HEK293T (cell line): ENCODE results near the gene PIEZO1.
"Not testable (repeated sequence)": the region's sequence is repeated elsewhere in the genome, so short reads cannot be mapped to it uniquely, and the experiment has no call there.

ENCODE experiments used
- CTCF ChIA-PET: fragments of 350-600 bp; formaldehyde crosslinking; extraction: SDS; loops from one replicate; lab custom pipeline; 2021; ENCODE audit warnings: antibody characterized with exemption, inconsistent platforms; lab: Yijun Ruan, JAX
- POLR2A ChIA-PET: fragments of 350-600 bp; formaldehyde crosslinking; extraction: SDS; loops from one replicate; lab custom pipeline; 2020; ENCODE audit warnings: antibody characterized with exemption, inconsistent platforms; lab: Yijun Ruan, JAX
- DNase-seq: peaks from one replicate; pipeline ENCODE4 v3.0.0; 2012; ENCODE audit warnings: mixed read lengths; ENCODE audit errors: extremely low spot score
- ARNT ChIP-seq: fragments of 450-650 bp; IDR thresholded peaks from 2 replicates; pipeline ENCODE4 v1.6.1; 2017; ENCODE audit warnings: mild to moderate bottlenecking
- BHLHE40 ChIP-seq: fragments of 450-650 bp; IDR thresholded peaks from 2 replicates; pipeline ENCODE4 v1.6.1; 2016; ENCODE audit warnings: mild to moderate bottlenecking, moderate library complexity, borderline replicate concordance
- CTBP1 ChIP-seq: fragments of 450-650 bp; IDR thresholded peaks from 2 replicates; pipeline ENCODE4 v1.6.1; 2016; ENCODE audit warnings: borderline replicate concordance
- ELF4 ChIP-seq: fragments of 450-650 bp; IDR thresholded peaks from 2 replicates; pipeline ENCODE4 v1.6.1; 2017; ENCODE audit warnings: antibody characterized with exemption
- FOXA1 ChIP-seq: fragments of 450-650 bp; IDR thresholded peaks from 2 replicates; pipeline ENCODE4 v1.6.1; 2016; ENCODE audit warnings: mild to moderate bottlenecking
- FOXK2 ChIP-seq: fragments of 450-650 bp; IDR thresholded peaks from 2 replicates; pipeline ENCODE4 v1.6.1; 2016; ENCODE audit warnings: mild to moderate bottlenecking
- FOXM1 ChIP-seq: fragments of 450-650 bp; IDR thresholded peaks from 2 replicates; pipeline ENCODE4 v1.6.1; 2017; ENCODE audit warnings: mild to moderate bottlenecking, borderline replicate concordance
- HDGF ChIP-seq: fragments of 450-650 bp; IDR thresholded peaks from 2 replicates; pipeline ENCODE4 v1.6.1; 2017; ENCODE audit warnings: antibody characterized with exemption, borderline replicate concordance
- L3MBTL2 ChIP-seq: fragments of 450-650 bp; conservative IDR thresholded peaks from 2 replicates; pipeline ENCODE4 v1.6.1; 2016; ENCODE audit warnings: mild to moderate bottlenecking
- LEF1 ChIP-seq: fragments of 450-650 bp; IDR thresholded peaks from 2 replicates; pipeline ENCODE4 v1.6.1; 2017; ENCODE audit warnings: mild to moderate bottlenecking, borderline replicate concordance
- NFRKB ChIP-seq: fragments of 450-650 bp; IDR thresholded peaks from 2 replicates; pipeline ENCODE4 v1.6.1; 2016; ENCODE audit warnings: mild to moderate bottlenecking, moderate library complexity
- PKNOX1 ChIP-seq: fragments of 450-650 bp; IDR thresholded peaks from 2 replicates; pipeline ENCODE4 v1.6.1; 2016
- SP1 ChIP-seq: fragments of 450-650 bp; IDR thresholded peaks from 2 replicates; pipeline ENCODE4 v1.6.1; 2017
- SUZ12 ChIP-seq: fragments of 450-650 bp; IDR thresholded peaks from 2 replicates; pipeline ENCODE4 v1.6.1; 2016; ENCODE audit warnings: mild to moderate bottlenecking
- TARDBP ChIP-seq: fragments of 450-650 bp; IDR thresholded peaks from 2 replicates; pipeline ENCODE4 v1.6.1; 2016
- ZNF384 ChIP-seq: fragments of 450-650 bp; IDR thresholded peaks from 2 replicates; pipeline ENCODE4 v1.6.1; 2016

Gene PIEZO1

GRCh38 chr16:88676502-88677242 lies 108.3 kb downstream of the PIEZO1 start:
- ChIA-PET POLR2A (no interaction called here), CTCF (no interaction called here)
- no peak for TF ChIP-seq ARNT
- no peak for TF ChIP-seq FOXM1
- no peak for TF ChIP-seq BHLHE40
- no peak for TF ChIP-seq PKNOX1
- TF ChIP-seq LEF1, result no peak
- TF ChIP-seq SUZ12, result no peak
- no peak for TF ChIP-seq CTBP1
- TF ChIP-seq ZNF384, result no peak
- no peak for TF ChIP-seq NFRKB
- no peak for TF ChIP-seq FOXA1
- no peak for TF ChIP-seq L3MBTL2
- no peak for TF ChIP-seq ELF4
- no peak for TF ChIP-seq TARDBP
- TF ChIP-seq SP1, result no peak
- no peak for DNase-seq

GRCh38 chr16:88673716-88674379 lies 111.2 kb downstream of the PIEZO1 start:
- no peak for DNase-seq
- POLR2A ChIA-PET, result interaction anchor here (2.6 kb wide), 1 partner anchor 10 kb away, joined by 15 read pairs; the partner anchor contains the start of gene MVD
- TF ChIP-seq BHLHE40, result no peak
- TF ChIP-seq FOXM1, result no peak
- no peak for TF ChIP-seq FOXK2
- no peak for TF ChIP-seq PKNOX1
- TF ChIP-seq TARDBP, result no peak
- TF ChIP-seq SP1, result no peak
- no peak for TF ChIP-seq NFRKB
- TF ChIP-seq LEF1, result no peak
- TF ChIP-seq L3MBTL2, result no peak
- TF ChIP-seq ELF4, result no peak
- TF ChIP-seq ARNT, result no peak
- no peak for TF ChIP-seq CTBP1
- TF ChIP-seq ZNF384, result no peak
- no peak for TF ChIP-seq SUZ12
- no peak for TF ChIP-seq HDGF
- CTCF ChIA-PET, result interaction anchor here (1.1 kb wide), 2 partner anchors 12 to 25 kb away, joined by 3 read pairs; no protein-coding TSS in a partner anchor

- TF ChIP-seq FOXM1, result no peak
- TF ChIP-seq TARDBP, result no peak
- no peak for TF ChIP-seq LEF1
- no peak for TF ChIP-seq SUZ12
- no peak for TF ChIP-seq BHLHE40
- TF ChIP-seq PKNOX1, result peak; percentile 80
- ChIA-PET POLR2A (interaction anchor here (2.6 kb wide), 1 partner anchor 9 kb away, joined by 15 read pairs; the partner anchor contains the start of gene MVD), CTCF (interaction anchor here (1.1 kb wide), 2 partner anchors 13 to 26 kb away, joined by 3 read pairs; no protein-coding TSS in a partner anchor)
- DNase-seq, result peak; percentile 56
Observed at GRCh38 chr16:88672776-88673175, 112.2 kb downstream of the PIEZO1 start.

- CTCF ChIA-PET, result no interaction called here
- DNase-seq, result no peak
- TF ChIP-seq ZNF384, result no peak
- no peak for TF ChIP-seq FOXM1
- TF ChIP-seq HDGF, result no peak
- TF ChIP-seq FOXA1, result no peak
- TF ChIP-seq CTBP1, result no peak
- no peak for TF ChIP-seq NFRKB
- no peak for TF ChIP-seq SP1
- TF ChIP-seq PKNOX1, result no peak
- no peak for TF ChIP-seq BHLHE40
- TF ChIP-seq FOXK2, result no peak
- TF ChIP-seq L3MBTL2, result no peak
- TF ChIP-seq ELF4, result no peak
- no peak for TF ChIP-seq ARNT
- TF ChIP-seq SUZ12, result no peak
- TF ChIP-seq LEF1, result no peak
- TF ChIP-seq TARDBP, result no peak
- POLR2A ChIA-PET, result interaction anchor here (1.1 to 2.6 kb wide), 2 partner anchors 8 to 9 kb away, joined by 3 to 15 read pairs; partner anchors contain the start of gene MVD
Observed at GRCh38 chr16:88671806-88672205, 113.2 kb downstream of the PIEZO1 start.

- ChIA-PET POLR2A (no interaction called here), CTCF (no interaction called here)
- DNase-seq, result no peak
- TF ChIP-seq CTBP1 (no peak), SP1 (no peak), ZNF384 (no peak), PKNOX1 (no peak), ARNT (no peak), FOXK2 (no peak), FOXM1 (no peak), L3MBTL2 (no peak), FOXA1 (no peak)
Observed at GRCh38 chr16:88669980-88670379, 115.0 kb downstream of the PIEZO1 start.

GRCh38 chr16:88669493-88669892 lies 115.5 kb downstream of the PIEZO1 start:
- POLR2A ChIA-PET, CTCF ChIA-PET, DNase-seq: not testable (repeated sequence)
